A549 (cell line): Measurements from ENCODE around the gene ST8SIA1.

Experiments
- CBX8 ChIP-seq: fragments of 200-600 bp; sonication (generic); IDR thresholded peaks from 2 replicates; pipeline ENCODE4 v1.6.1; 2016
- CTCF ChIP-seq: fragments of >200 bp; sonication (Bioruptor Twin); formaldehyde crosslinking; IDR thresholded peaks from 3 replicates; pipeline ENCODE4 v1.5.1; 2016
- EP300 ChIP-seq, 2 experiments: fragments of >200 bp; sonication (Bioruptor Twin); formaldehyde crosslinking; IDR thresholded peaks; 2 replicates in 1 of 2; 3 replicates in 1 of 2; pipeline ENCODE4 v1.6.1; 2016 to 2017
- HOXA7 ChIP-seq: fragments of 250-450 bp; sonication (Bioruptor Pico); IDR thresholded peaks from 2 replicates; pipeline ENCODE4 v1.5.0; 2020; ENCODE audit warnings: mild to moderate bottlenecking, moderate library complexity
- JUN ChIP-seq, 2 experiments: fragments of >200 bp; sonication (Bioruptor Twin); formaldehyde crosslinking; IDR thresholded peaks; 2 replicates in 1 of 2; 3 replicates in 1 of 2; pipeline ENCODE4 v1.6.1; 2016 to 2017
- NFE2L2 ChIP-seq: fragments of 150-350 bp; conservative IDR thresholded peaks from 2 replicates; pipeline ENCODE4 v1.6.1; 2014; ENCODE audit warnings: low read length
- NR3C1 ChIP-seq: fragments of >200 bp; sonication (Bioruptor Twin); formaldehyde crosslinking; IDR thresholded peaks from 3 replicates; pipeline ENCODE4 v1.6.1; 2017
- POLR2A ChIP-seq: IDR thresholded peaks from 2 replicates; pipeline ENCODE4 v1.6.1; 2012; ENCODE audit warnings: mild to moderate bottlenecking, low read length
- RAD21 ChIP-seq, 2 experiments: fragments of >200 bp in 1 of 2; sonication (Bioruptor Twin) in 1 of 2; formaldehyde crosslinking in 1 of 2; IDR thresholded peaks in 1 of 2; conservative IDR thresholded peaks in 1 of 2; 2 replicates in 1 of 2; 3 replicates in 1 of 2; pipeline ENCODE4 v1.6.1; 2012 to 2018; ENCODE audit warnings: inconsistent platforms in 1 of 2
- RCOR1 ChIP-seq: fragments of 150-350 bp; IDR thresholded peaks from 2 replicates; pipeline ENCODE4 v1.6.1; 2014; ENCODE audit warnings: antibody characterized with exemption, low read length, low read depth
- REST ChIP-seq: fragments of 200-600 bp; sonication (generic); IDR thresholded peaks from 2 replicates; pipeline ENCODE4 v1.6.1; 2016; ENCODE audit warnings: antibody characterized with exemption, mild to moderate bottlenecking, moderate library complexity
- ZNF302 ChIP-seq: fragments of 250-450 bp; sonication (Bioruptor Pico); IDR thresholded peaks from 2 replicates; pipeline ENCODE4 v1.9.0; 2021; ENCODE audit warnings: inconsistent platforms, mild to moderate bottlenecking, moderate library complexity

- no peak for TF ChIP-seq POLR2A
- TF ChIP-seq NR3C1 = no peak
- TF ChIP-seq CTCF = no peak
- TF ChIP-seq EP300 (IDR thresholded peaks at IDR 0.05) = no peak
- no peak for TF ChIP-seq CBX8
- no peak for TF ChIP-seq HOXA7
- no peak for TF ChIP-seq JUN (IDR thresholded peaks at IDR 0.05)
- no peak for TF ChIP-seq RCOR1
- TF ChIP-seq NFE2L2 = no peak
- no peak for TF ChIP-seq REST
- TF ChIP-seq RAD21 (conservative IDR thresholded peaks at IDR 0.05 in 1 of 2, IDR thresholded peaks at IDR 0.05 in 1 of 2) = no peak
- TF ChIP-seq ZNF302 (CRISPR knock-in tag) = no peak
Observed at GRCh38 chr12:22322091-22322490, 12.4 kb downstream of the ST8SIA1 start.
